Hepatic stellate cell (primary cell): Measurements from ENCODE around the gene YIF1A.
"Not testable (repeated sequence)": the region's sequence is repeated elsewhere in the genome, so short reads cannot be mapped to it uniquely, and the experiment has no call there.

Experiments
- DNase-seq: peaks from one replicate; pipeline ENCODE4 v3.0.0; 2011; ENCODE audit warnings: low spot score

The YIF1A gene

GRCh38 chr11:66286699-66287098 is 2.2 kb downstream of the YIF1A start:
- DNase-seq, result no peak

DNA sequence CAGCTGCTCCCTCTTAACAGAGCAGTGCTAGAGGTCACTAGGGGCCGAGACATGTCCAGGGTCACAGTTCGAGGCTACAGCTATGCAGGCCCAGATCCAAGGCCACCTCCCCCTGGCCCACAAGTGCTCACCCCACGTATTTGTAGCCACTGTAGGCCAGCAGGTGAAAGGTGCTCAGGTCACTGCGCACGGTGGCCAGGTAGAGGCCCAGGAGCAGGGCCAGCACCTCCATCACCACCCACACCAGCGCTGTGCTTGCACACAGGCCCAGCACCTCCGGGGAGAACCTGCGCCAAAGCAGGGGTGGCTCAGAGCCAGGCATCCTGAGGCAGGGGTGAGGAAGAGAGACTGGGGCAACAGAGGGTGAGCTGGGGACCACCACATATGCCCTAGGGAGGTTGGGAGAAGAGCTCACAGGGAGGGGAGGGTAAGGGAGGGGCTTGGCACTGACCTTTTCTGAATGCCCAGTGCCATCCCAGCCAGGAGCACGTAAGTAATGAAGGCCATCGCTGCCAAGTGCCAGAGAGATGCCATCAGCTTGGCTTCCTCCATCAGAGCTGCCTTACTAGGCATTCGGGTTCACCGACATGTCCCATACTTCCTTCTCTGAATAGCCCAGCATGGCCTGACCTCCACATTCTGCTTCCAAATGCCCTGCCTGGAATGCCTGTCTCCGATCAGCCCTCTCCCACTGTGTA is 3.5 kb downstream of the YIF1A start:
- DNase-seq, result no peak

DNA sequence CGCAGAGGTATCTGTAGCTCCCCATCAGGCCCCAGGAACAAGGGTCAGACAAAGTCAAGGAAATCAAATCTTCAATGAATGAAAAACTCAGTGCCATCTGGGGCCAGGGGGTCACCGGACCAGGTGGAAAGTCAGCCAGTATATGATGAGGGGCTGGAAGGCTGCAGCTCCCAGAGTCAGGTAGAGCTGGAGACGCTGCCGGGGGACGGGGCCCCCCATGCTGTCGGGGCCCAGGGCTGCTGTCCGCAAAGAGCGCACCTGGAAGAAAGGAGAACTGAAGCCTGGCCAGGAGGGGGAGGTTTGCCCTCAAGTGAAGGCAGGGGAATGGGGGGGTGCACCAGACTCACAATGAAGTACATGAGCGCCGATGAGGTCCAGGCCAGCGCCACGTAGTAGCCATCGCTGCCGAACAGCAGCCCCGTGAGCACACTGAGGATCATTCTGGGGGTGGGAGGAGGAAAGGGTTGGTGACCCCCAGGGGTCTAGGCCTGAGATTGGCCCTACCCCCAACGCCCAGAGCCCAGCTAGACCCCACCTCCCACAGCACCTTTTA is 4.3 kb downstream of the YIF1A start:
- DNase-seq, result no peak

- no peak for DNase-seq
These were observed 5.4 kb downstream of the YIF1A start for GRCh38 chr11:66283461-66284105.

GRCh38 chr11:66282468-66283455 is 6.2 kb downstream of the YIF1A start:
- DNase-seq, result peak; percentile 98

DNA sequence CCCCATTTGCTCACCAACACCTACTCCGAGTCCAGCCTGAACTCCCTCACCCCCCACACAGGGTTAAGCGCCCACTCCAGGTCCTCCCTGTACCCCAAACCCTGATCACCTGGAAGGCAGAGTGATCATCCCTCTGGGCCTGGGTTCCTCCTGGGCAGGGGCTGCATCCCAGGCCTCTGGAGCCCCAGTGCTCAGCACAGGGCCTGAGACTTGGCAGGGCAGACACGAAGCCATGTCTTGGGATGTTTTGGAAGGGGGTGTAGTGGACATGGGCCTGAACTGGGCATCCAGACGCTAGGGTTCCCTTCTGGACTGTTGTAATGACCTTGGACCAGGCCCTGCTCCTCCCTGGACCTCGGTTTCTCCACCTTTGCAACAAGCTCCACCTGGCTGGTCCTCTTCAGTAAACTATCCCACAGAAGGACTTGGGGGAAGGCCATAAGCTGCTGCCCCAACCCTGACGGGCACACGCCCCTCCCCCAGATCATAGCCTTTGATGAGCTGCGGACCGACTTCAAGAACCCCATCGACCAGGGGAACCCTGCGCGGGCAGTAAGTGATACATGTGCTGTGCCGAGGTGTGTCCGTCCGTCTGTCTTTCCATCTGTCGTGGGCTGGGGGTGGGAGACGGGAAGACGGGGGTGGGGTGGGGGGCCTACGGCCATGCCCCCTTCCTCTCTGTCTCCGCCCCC is 7.0 kb downstream of the YIF1A start:
- no peak for DNase-seq

- DNase-seq, result no peak
These were observed 7.9 kb downstream of the YIF1A start for GRCh38 chr11:66281001-66281400.

DNA sequence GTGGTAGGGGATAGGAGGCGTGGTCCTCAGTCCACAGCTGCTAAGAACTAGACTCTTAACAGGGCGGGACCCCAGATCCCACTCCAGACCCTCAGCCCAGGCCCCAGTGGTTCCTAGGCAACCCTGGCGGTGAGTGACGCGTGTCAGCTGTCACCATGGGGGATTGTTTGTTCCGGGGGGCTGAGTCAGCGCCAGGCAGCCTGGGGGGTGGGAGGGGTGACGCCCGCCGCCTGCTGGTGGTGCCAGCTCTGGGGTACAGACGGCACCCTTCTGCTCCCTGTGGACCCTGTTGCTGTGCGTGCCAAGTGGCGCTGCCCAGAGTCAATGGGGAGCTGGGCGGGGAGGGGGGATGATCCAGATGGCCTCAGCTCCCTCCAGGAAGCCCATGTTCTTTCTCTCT is 8.5 kb downstream of the YIF1A start:
- DNase-seq, result no peak

DNA sequence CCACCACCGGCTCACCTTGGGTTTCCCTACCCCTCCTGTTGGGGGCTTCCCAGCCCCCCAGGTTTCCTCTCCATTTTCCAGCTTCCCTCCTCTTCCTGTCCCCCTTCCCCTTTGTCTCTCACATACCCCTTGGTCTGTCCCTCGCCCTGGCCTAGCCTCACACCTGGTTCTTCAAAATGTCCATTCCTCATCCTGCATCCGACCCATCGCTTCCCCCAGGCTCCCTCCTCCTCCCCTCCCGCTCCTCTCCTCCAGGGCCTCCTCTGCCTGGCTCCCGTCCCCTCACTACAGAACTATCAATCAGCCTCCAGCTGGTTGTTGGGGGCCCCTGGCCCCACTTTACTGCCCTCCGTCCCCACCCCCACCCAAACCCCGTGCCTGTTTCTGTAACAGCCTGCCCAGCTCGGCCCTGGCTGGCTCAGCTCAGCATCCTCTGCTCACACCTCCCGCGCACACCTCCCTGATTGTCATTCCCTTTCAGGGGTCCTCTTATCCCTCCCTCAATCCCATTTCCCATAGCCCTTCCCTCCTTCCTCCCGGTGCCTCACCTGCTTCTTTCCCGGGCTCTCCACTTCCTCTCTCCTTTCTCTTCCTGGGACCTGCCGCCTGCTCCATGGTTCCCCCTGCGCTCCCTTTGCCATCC is 9.7 kb downstream of the YIF1A start:
- no peak for DNase-seq

DNA sequence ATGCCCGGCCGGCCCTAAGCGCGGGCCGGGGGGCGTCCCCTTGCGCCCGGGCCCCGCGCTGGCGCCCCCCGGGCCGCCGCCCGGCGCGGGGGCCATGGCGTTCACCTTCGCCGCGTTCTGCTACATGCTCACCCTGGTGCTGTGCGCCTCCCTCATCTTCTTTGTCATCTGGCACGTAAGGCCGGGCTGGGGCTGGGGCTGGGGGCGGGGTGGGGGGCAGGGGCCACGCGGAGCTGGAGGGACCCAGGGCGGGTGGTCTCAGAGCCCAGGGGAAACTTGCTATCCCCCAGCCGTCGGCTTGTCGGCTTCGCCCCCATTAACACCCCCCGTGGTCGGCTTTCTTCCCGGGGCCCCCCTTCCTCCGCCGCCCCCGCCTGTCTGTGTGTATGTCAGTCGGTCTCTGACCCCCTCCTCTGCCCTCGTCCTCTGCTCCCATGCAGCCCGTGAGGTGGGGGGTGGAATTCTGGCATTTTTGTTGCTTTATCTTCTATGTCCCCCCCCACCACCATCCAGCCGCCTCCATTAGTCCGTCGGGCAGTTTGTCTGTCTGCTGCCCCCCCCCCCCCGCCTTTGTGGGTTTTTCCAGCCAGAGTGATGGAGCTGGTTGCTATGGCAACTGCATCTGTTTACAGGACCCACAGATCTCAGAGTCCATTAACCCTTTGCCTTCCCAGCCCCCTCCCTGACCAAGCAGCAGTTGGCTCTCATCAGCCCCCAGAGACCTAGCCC is 10.4 kb downstream of the YIF1A start:
- peak; percentile 49 for DNase-seq

DNA sequence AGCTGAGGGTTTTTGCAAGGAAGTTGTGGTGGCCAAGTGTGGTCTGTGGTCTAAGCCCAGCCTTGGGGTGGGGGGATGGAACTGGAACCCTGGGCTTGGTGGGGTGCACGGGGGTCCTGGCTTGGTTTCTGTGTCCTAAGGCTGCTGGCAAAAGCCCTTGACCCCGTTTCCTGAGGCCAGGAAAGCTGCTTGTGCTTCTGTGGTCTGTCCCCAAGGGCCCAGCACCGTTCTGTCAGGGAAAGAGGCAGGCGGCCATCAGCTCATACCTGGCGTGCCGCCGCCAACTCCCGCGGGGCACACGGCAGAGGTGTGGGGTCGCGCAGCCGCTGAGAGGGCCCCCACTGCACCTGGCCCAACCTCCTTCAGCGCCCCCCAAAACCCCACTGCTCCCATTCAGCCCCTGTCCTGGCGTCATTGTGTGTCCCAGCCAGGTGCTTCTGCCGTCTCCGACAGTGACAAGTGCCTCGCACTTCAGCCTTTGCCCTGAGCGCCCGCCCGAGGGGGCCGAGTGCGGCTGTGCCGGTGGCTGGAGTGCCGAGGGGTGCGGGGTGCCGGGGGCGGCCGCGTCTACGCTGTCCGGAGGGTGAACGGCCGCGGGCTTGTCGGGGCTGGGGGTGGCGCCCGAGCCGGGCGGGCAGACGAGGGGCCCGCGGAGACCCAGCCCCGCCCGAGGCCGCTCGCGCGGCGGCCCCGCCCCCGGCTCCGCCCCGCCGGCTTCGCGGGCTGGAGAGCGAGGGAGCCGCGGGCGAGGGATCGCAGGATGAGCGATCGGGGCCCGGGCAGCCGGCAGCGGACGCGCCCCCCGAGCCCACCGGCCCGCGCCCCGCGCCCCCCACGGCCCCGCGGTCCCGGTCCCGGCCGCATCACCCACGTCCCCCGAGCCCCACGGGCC is 11.2 kb downstream of the YIF1A start, which contains the start of gene CNIH2:
TSS of gene CNIH2 (plus strand) at position 705 of the 892 bp plus-strand sequence. CDS start 282 bp downstream, outside the sequence.
- peak; percentile 69 for DNase-seq

- DNase-seq, result not testable (repeated sequence)
These were observed 11.9 kb downstream of the YIF1A start for GRCh38 chr11:66277064-66277463.

- not testable (repeated sequence) for DNase-seq
These were observed 12.3 kb downstream of the YIF1A start for GRCh38 chr11:66276619-66277018.

- no peak for DNase-seq
These were observed 12.8 kb downstream of the YIF1A start for GRCh38 chr11:66275984-66276612.

GRCh38 chr11:66275396-66275795 is 13.5 kb downstream of the YIF1A start:
- no peak for DNase-seq

GRCh38 chr11:66274219-66274618 is 14.7 kb downstream of the YIF1A start:
- no peak for DNase-seq

- no peak for DNase-seq
These were observed 16.3 kb downstream of the YIF1A start for GRCh38 chr11:66272596-66272995.

- DNase-seq, result no peak
These were observed 17.1 kb downstream of the YIF1A start for GRCh38 chr11:66271816-66272215.
